ENCODE measurements around the gene DCAF7. TPM values are rescaled to one million over a fixed set of nuclear protein-coding genes. Genes with fewer than 3 reads are reported as not detected.

The DCAF7 gene
- total RNA-seq, 1 experiment from 2014 or later: 60.4 TPM

GRCh38 chr17:63596856-63597586 lies 46.7 kb downstream of the DCAF7 start:
- Histone ChIP-seq H3K27me3 (ENCODE audit: control insufficient read depth, insufficient read depth, low read length) (no peaks in the 10 kb centered on the region), H3K4me3 (ENCODE audit: low read depth in 2 of 2, low read length in 2 of 2) (no peak overlapping the region), H3K4me1 (ENCODE audit: control insufficient read depth, insufficient read depth, low read length) (peaks cover 8% of the 10 kb centered on the region), H3K9me3 (ENCODE audit: control insufficient read depth, insufficient read depth, low read depth, low read length) (no peaks in the 10 kb centered on the region), H3K27ac (ENCODE audit: low read length) (no peak overlapping the region), H3K36me3 (ENCODE audit: control insufficient read depth, insufficient read depth, low read length) (peaks cover 3% of the 10 kb centered on the region; the same call in 1 of the 2 replicates)
- no peak for DNase-seq (ENCODE audit: low read depth, low spot score)
- no peak for ATAC-seq
- ChIA-PET CTCF (no interaction called here), POLR2A (no interaction called here)
- TF ChIP-seq CTCF (IDR thresholded peaks at IDR 0.05) (no peak), REST (IDR thresholded peaks at IDR 0.05; ENCODE audit: insufficient read depth in 1 of 2, low read depth in 2 of 2, low read length in 1 of 2) (no peak), SIN3A (IDR thresholded peaks at IDR 0.05; ENCODE audit: borderline replicate concordance, insufficient read depth, low read depth, low read length) (no peak), TCF7L2 (IDR thresholded peaks at IDR 0.05; ENCODE audit: low read depth, low read length) (no peak), POLR2AphosphoS5 (IDR thresholded peaks at IDR 0.05; ENCODE audit: low read depth, low read length) (no peak)
- no TSS peak for BruUV-seq (replicated peaks)
- in situ Hi-C loops (cut with HindIII; ENCODE audit: low pct_unique_long_range_greater_than_20kb, low sequenced_read_pairs) (no loop called here), intact Hi-C loops (cut with micrococcal nuclease; ENCODE audit: unreplicated experiment) (no loop called here)

GRCh38 chr17:63598281-63598680 lies 48.0 kb downstream of the DCAF7 start:
- Histone ChIP-seq H3K36me3 (ENCODE audit: control insufficient read depth, insufficient read depth, low read length) (peaks cover 3% of the 10 kb centered on the region; the same call in 1 of the 2 replicates), H3K27me3 (ENCODE audit: control insufficient read depth, insufficient read depth, low read length) (no peaks in the 10 kb centered on the region), H3K9me3 (ENCODE audit: control insufficient read depth, insufficient read depth, low read depth, low read length) (no peaks in the 10 kb centered on the region), H3K27ac (ENCODE audit: low read length) (no peak overlapping the region), H3K4me3 (ENCODE audit: low read depth in 2 of 2, low read length in 2 of 2) (no peak overlapping the region), H3K4me1 (ENCODE audit: control insufficient read depth, insufficient read depth, low read length) (peaks cover 8% of the 10 kb centered on the region)
- no peak for ATAC-seq
- intact Hi-C loops (cut with micrococcal nuclease; ENCODE audit: unreplicated experiment) (no loop called here), in situ Hi-C loops (cut with HindIII; ENCODE audit: low pct_unique_long_range_greater_than_20kb, low sequenced_read_pairs) (no loop called here)
- no TSS peak for BruUV-seq (replicated peaks)
- ChIA-PET POLR2A (no interaction called here), CTCF (no interaction called here)
- no peak for DNase-seq (ENCODE audit: low read depth, low spot score)
- TF ChIP-seq CTCF (IDR thresholded peaks at IDR 0.05): no peak
